ENCODE measurements around the gene DNAJC8.

DNA sequence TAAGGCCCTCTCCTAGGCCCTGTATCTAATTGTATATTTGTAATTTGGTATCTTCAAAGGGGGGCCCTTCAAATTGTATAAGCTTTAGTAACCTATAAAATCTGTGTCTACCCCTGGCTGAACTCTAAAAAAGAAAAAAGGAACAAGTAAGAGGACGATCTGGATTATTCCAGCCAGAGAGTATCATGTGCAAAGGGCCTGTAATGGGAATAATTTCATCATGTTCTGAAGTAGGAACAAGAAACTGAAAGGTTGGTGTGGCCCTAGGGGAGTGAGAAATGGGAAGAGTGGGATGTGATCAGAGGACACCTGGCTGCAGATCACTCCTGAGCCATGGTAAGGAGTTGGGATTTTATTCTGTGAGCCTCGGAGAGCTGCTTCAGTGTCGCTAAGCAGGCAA, 71.1 kb downstream of the DNAJC8 start:
- TF ChIP-seq, protein P1, sequence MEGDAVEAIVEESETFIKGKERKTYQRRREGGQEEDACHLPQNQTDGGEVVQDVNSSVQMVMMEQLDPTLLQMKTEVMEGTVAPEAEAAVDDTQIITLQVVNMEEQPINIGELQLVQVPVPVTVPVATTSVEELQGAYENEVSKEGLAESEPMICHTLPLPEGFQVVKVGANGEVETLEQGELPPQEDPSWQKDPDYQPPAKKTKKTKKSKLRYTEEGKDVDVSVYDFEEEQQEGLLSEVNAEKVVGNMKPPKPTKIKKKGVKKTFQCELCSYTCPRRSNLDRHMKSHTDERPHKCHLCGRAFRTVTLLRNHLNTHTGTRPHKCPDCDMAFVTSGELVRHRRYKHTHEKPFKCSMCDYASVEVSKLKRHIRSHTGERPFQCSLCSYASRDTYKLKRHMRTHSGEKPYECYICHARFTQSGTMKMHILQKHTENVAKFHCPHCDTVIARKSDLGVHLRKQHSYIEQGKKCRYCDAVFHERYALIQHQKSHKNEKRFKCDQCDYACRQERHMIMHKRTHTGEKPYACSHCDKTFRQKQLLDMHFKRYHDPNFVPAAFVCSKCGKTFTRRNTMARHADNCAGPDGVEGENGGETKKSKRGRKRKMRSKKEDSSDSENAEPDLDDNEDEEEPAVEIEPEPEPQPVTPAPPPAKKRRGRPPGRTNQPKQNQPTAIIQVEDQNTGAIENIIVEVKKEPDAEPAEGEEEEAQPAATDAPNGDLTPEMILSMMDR (tag by site-specific recombination; IDR thresholded peaks at IDR 0.05), result no peak
- TF ChIP-seq ZNF830 (tag by site-specific recombination; IDR thresholded peaks at IDR 0.05; ENCODE audit: low read depth) (no peak), ZFP37 (tag by site-specific recombination; IDR thresholded peaks at IDR 0.05) (no peak), MZF1 (tag by site-specific recombination; IDR thresholded peaks at IDR 0.05; ENCODE audit: borderline replicate concordance) (no peak), ZBTB20 (tag by site-specific recombination; IDR thresholded peaks at IDR 0.05) (no peak)
- TF ChIP-seq, protein P2, sequence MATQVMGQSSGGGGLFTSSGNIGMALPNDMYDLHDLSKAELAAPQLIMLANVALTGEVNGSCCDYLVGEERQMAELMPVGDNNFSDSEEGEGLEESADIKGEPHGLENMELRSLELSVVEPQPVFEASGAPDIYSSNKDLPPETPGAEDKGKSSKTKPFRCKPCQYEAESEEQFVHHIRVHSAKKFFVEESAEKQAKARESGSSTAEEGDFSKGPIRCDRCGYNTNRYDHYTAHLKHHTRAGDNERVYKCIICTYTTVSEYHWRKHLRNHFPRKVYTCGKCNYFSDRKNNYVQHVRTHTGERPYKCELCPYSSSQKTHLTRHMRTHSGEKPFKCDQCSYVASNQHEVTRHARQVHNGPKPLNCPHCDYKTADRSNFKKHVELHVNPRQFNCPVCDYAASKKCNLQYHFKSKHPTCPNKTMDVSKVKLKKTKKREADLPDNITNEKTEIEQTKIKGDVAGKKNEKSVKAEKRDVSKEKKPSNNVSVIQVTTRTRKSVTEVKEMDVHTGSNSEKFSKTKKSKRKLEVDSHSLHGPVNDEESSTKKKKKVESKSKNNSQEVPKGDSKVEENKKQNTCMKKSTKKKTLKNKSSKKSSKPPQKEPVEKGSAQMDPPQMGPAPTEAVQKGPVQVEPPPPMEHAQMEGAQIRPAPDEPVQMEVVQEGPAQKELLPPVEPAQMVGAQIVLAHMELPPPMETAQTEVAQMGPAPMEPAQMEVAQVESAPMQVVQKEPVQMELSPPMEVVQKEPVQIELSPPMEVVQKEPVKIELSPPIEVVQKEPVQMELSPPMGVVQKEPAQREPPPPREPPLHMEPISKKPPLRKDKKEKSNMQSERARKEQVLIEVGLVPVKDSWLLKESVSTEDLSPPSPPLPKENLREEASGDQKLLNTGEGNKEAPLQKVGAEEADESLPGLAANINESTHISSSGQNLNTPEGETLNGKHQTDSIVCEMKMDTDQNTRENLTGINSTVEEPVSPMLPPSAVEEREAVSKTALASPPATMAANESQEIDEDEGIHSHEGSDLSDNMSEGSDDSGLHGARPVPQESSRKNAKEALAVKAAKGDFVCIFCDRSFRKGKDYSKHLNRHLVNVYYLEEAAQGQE (tag by site-specific recombination; IDR thresholded peaks at IDR 0.05), result no peak
